ENCODE results near the gene SPSB4. TPM values are rescaled to one million over a fixed set of nuclear protein-coding genes. Genes with fewer than 3 reads are reported as not detected.

SPSB4 gene
- total and polyA plus RNA-seq, 8 donors = 2.6 to 20.2 (median 11.1) TPM

- TF ChIP-seq CTCF (IDR thresholded peaks at IDR 0.05) = no peak
- WGBS, 2 donors = 68 to 95% methylated on average over 2 of the region's 2 CpGs
- no peak for FAIRE-seq
- DNase-seq = no peak
- ATAC-seq = no peak
- Histone ChIP-seq H3K9me3 (no peaks in the 10 kb centered on the region), H3K27ac (no peak overlapping the region), H3K36me3 (no peaks in the 10 kb centered on the region), H3K27me3 (no peaks in the 10 kb centered on the region), H3K4me1 (peaks cover 0 to 3% (median 0%) of the 10 kb centered on the region in 3 donors), H3K4me3 (no peak overlapping the region)
- intact Hi-C loops (cut with DNase I) = loop anchor here in 2 of 3 donors (5.0 to 10.0 kb wide), 4 partner anchors 189 to 299 kb away; no protein-coding TSS in a partner anchor
Measured at GRCh38 chr3:141191097-141191749, 140.1 kb downstream of the SPSB4 start.

- Histone ChIP-seq H3K9me3 (no peaks in the 10 kb centered on the region), H3K36me3 (no peaks in the 10 kb centered on the region), H3K27ac (no peak overlapping the region), H3K4me3 (no peak overlapping the region), H3K4me1 (peaks cover 0 to 3% (median 0%) of the 10 kb centered on the region in 3 donors), H3K27me3 (no peaks in the 10 kb centered on the region)
- intact Hi-C loops (cut with DNase I) = loop anchor here in 2 of 3 donors (5.0 to 10.0 kb wide), 4 partner anchors 190 to 300 kb away; no protein-coding TSS in a partner anchor
- TF ChIP-seq CTCF (IDR thresholded peaks at IDR 0.05) = peak; percentile 94 to 99 (median 96)
- peak; percentile 93 to 100 (median 98) for DNase-seq
- ATAC-seq = peak; percentile 99 to 100 (median 100)
- WGBS, 2 donors = 5 to 7% methylated on average over 11 of the region's 11 CpGs
- peak; percentile 60 for FAIRE-seq
Measured at GRCh38 chr3:141192345-141192744, 141.2 kb downstream of the SPSB4 start.

GRCh38 chr3:141193066-141193830, 142.1 kb downstream of the SPSB4 start:
- no peaks in the 10 kb centered on the region for H3K27me3 ChIP-seq
- ATAC-seq = no peak
- no peak overlapping the region for H3K27ac ChIP-seq
- DNase-seq = no peak
- H3K36me3 ChIP-seq = no peaks in the 10 kb centered on the region
- H3K4me1 ChIP-seq = peaks cover 0 to 3% (median 0%) of the 10 kb centered on the region in 3 donors
- no peak for FAIRE-seq
- H3K9me3 ChIP-seq = no peaks in the 10 kb centered on the region
- intact Hi-C loops (cut with DNase I) = loop anchor here in 2 of 3 donors (5.0 to 10.0 kb wide), 4 partner anchors 191 to 301 kb away; no protein-coding TSS in a partner anchor
- H3K4me3 ChIP-seq = no peak overlapping the region
- 84 to 85% methylated on average over 13 of the region's 13 CpGs for WGBS, 2 donors
- no peak for TF ChIP-seq CTCF (IDR thresholded peaks at IDR 0.05)

Other genes starting within 250 kb of the SPSB4 start
- gene SLC25A36, start 109.5 kb upstream of the SPSB4 start, total RNA-seq = 10 to 100 TPM; 35.4 to 93.6 (median 45.0) TPM
- gene SLC25A36, start 109.5 kb upstream of the SPSB4 start, polyA plus RNA-seq = 10 to 100 TPM; 17.3 to 50.8 TPM
- gene PXYLP1, start 180.5 kb downstream of the SPSB4 start, total RNA-seq = 10 to 100 TPM in 1 of 6 donors, 1 to 10 TPM in 5; 6.7 to 11.6 (median 8.5) TPM
- 1 to 10 TPM; 6.0 to 6.1 TPM for gene PXYLP1, start 180.5 kb downstream of the SPSB4 start, polyA plus RNA-seq

Measured in pancreas (tissue), 10 donors.